Colonic mucosa (tissue), 4 donors: ENCODE data around the gene PIP4K2A. TPM values are rescaled to one million over a fixed set of nuclear protein-coding genes. Genes with fewer than 3 reads are reported as not detected.

Experiments used
- DNase-seq: peaks from one replicate; pipeline ENCODE4 v3.0.0-alpha.2; 2020
- H3K27ac ChIP-seq: fragments of 200-600 bp; one replicate; pipeline ENCODE4 v1.8.0; 2021
- H3K27me3 ChIP-seq: fragments of 200-600 bp; one replicate; pipeline ENCODE4 v1.8.0; 2021
- H3K36me3 ChIP-seq: fragments of 200-600 bp; one replicate; pipeline ENCODE4 v1.8.0; 2021
- H3K4me1 ChIP-seq: fragments of 200-600 bp; one replicate; pipeline ENCODE4 v1.8.0; 2021; ENCODE audit warnings: mild to moderate bottlenecking
- H3K4me3 ChIP-seq: fragments of 200-600 bp; one replicate; pipeline ENCODE4 v1.8.0; 2021
- H3K9ac ChIP-seq, 2 donors: one replicate each; pipeline ENCODE4 v1.7.0; 2013; ENCODE audit warnings: control low read depth in 2 of 2, low read depth in 2 of 2, low read length in 2 of 2
- H3K9me3 ChIP-seq: fragments of 200-600 bp; one replicate; pipeline ENCODE4 v1.8.0; 2021
- CTCF ChIP-seq: fragments of 200-600 bp; IDR thresholded peaks from one replicate; pipeline ENCODE4 v1.8.0; 2022; ENCODE audit warnings: antibody characterized with exemption, mild to moderate bottlenecking
- intact Hi-C: fragments of 100-400 bp; cut with DNase I; formaldehyde crosslinking; loops from one replicate; pipeline ENCODE4 v1.14.1; 2022
- total RNA-seq, 2 donors: library from RNA; stranded (reverse); fragmentation: NEBNext Ultra II Directional in 1 of 2; extraction: Animal tissue kit (Norgen Biotek cat#: 25700) in 1 of 2; gene quantifications; one replicate each; pipeline ENCODE4 v1.2.1, GENCODE V29; 2021
- donor health status: healthy.
- donor health status: DM: no; HTN: no; CAD: no.
- donor health status: DM: no; HTN: no; CAD: no.

The PIP4K2A gene
- total RNA-seq, 2 donors from 2014 or later = 12.1 to 14.9 TPM

DNA sequence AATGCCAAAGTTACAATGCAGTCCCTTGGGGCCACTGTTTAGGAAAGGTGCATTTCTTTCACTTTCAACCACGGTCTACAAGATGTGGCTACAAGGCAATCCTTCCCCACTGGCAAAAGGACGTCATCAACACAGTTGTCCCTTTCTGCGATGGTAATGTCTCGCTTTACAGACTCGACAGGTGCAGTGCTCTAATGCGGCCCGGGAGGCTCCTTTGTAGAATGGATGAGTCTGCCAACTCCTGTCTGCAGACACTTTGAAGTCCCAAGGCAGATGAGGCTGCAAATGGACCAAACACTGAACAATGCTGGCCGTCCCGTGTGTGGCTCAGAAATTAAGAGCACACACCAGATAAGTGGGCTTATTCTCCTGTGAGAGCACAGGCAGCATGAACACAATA is 133.7 kb downstream of the PIP4K2A start:
- no peaks in the 10 kb centered on the region for H3K36me3 ChIP-seq
- no peak for DNase-seq
- H3K9ac ChIP-seq = no peak overlapping the region
- H3K4me3 ChIP-seq = no peak overlapping the region
- H3K27me3 ChIP-seq = no peaks in the 10 kb centered on the region
- no peak overlapping the region for H3K27ac ChIP-seq
- H3K9me3 ChIP-seq = no peaks in the 10 kb centered on the region
- H3K4me1 ChIP-seq = no peaks in the 10 kb centered on the region
- no peak for TF ChIP-seq CTCF
- intact Hi-C loops = loop anchor here (10.0 kb wide), 1 partner anchor 586 kb away; no protein-coding TSS in a partner anchor

- no peaks in the 10 kb centered on the region for H3K9me3 ChIP-seq
- intact Hi-C loops = loop anchor here (10.0 kb wide), 3 partner anchors 405 to 585 kb away; no protein-coding TSS in a partner anchor
- DNase-seq = no peak
- H3K4me1 ChIP-seq = no peaks in the 10 kb centered on the region
- H3K9ac ChIP-seq = no peak overlapping the region
- no peak overlapping the region for H3K27ac ChIP-seq
- no peaks in the 10 kb centered on the region for H3K27me3 ChIP-seq
- H3K36me3 ChIP-seq = no peaks in the 10 kb centered on the region
- no peak for TF ChIP-seq CTCF
- no peak overlapping the region for H3K4me3 ChIP-seq
Observed at GRCh38 chr10:22579826-22580225, 134.6 kb downstream of the PIP4K2A start.

- intact Hi-C loops = loop anchor here (10.0 kb wide), 2 partner anchors 411 to 491 kb away; no protein-coding TSS in a partner anchor
- Histone ChIP-seq H3K27ac (no peak overlapping the region), H3K9ac (no peak overlapping the region), H3K36me3 (no peaks in the 10 kb centered on the region), H3K4me1 (no peaks in the 10 kb centered on the region), H3K4me3 (no peak overlapping the region), H3K27me3 (no peaks in the 10 kb centered on the region), H3K9me3 (no peaks in the 10 kb centered on the region)
- no peak for DNase-seq
- peak; percentile 29 for TF ChIP-seq CTCF
Observed at GRCh38 chr10:22573820-22574569, 140.4 kb downstream of the PIP4K2A start.

- no peak overlapping the region for H3K9ac ChIP-seq
- H3K4me3 ChIP-seq = no peak overlapping the region
- H3K27me3 ChIP-seq = no peaks in the 10 kb centered on the region
- H3K27ac ChIP-seq = no peak overlapping the region
- no peaks in the 10 kb centered on the region for H3K9me3 ChIP-seq
- H3K36me3 ChIP-seq = no peaks in the 10 kb centered on the region
- TF ChIP-seq CTCF = no peak
- DNase-seq = no peak
- no peaks in the 10 kb centered on the region for H3K4me1 ChIP-seq
- intact Hi-C loops = loop anchor here (10.0 kb wide), 2 partner anchors 414 to 494 kb away; no protein-coding TSS in a partner anchor
Observed at GRCh38 chr10:22570733-22571430, 143.5 kb downstream of the PIP4K2A start.

DNA sequence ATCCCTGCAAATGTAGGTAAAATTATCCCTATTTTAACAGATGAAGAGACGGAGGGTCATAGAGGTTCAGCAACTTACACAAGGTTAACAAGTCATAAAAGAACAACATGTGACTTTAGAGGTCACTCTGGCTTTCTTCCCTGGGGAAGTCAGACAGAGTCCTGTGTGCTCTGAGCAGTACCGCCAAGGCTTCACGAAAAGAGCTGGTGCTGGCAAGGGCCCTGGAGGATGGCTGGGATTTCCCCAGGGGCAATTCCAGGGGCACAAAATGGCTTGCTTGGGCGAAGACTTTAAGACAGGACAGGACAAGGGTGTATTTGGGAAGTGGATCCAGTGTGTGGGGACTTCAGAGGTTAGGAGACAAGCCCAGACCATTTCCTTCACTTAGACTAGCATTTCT is 144.1 kb downstream of the PIP4K2A start:
- H3K27ac ChIP-seq = no peak overlapping the region
- TF ChIP-seq CTCF = no peak
- intact Hi-C loops = loop anchor here (10.0 kb wide), 2 partner anchors 415 to 495 kb away; no protein-coding TSS in a partner anchor

More for the DNA sequence above, 144.1 kb downstream of the PIP4K2A start:
- H3K9ac ChIP-seq = no peak overlapping the region
- no peak overlapping the region for H3K4me3 ChIP-seq
- H3K36me3 ChIP-seq = no peaks in the 10 kb centered on the region
- H3K4me1 ChIP-seq = no peaks in the 10 kb centered on the region
- no peaks in the 10 kb centered on the region for H3K27me3 ChIP-seq
- DNase-seq = no peak
- no peaks in the 10 kb centered on the region for H3K9me3 ChIP-seq
